Heart left ventricle (tissue), 13 donors: ENCODE data around the gene PRR5.

ENCODE experiments used
- POLR2A ChIP-seq, 2 donors: fragments of 450-650 bp; IDR thresholded peaks; one replicate each; pipeline ENCODE4 v1.6.1; 2017; ENCODE audit warnings: antibody characterized with exemption in 2 of 2, mild to moderate bottlenecking in 2 of 2, moderate library complexity in 2 of 2
- TF ChIP-seq, protein P1 (sequence below), 12 donors: fragments of 200-600 bp; sonication (generic) in 4 of 12; IDR thresholded peaks; one replicate each; pipeline versions ENCODE4 v1.5.0 to v1.8.0; 2018 to 2022; ENCODE audit warnings: antibody characterized with exemption in 12 of 12, mild to moderate bottlenecking in 5 of 12
- donor health status: ischemic (EF 13 %, LVEDD 7.1; RV severe dilation, severe dysfunction).
- donor health status: DM: no; HTN: yes; CAD: no.
- donor health status: DM: no; HTN: no; CAD: no.
- donor health status: ischemic (EF 25% LVEDD 6.9; RV normal size, moderate dysfunction).
- donor health status: ischemic (EF 25% LVEDD 5.7; RV mildly dilated, moderate dysfunction).
- donor health status: ischemic (EF 35%, LVEDD 5.7; RV mildly dilated, moderate dysfunction).
- donor health status: nonischemic (EF 11% LVEDD 7.7; RV severe dilation, severe dysfunction).
- donor health status: DM: yes; HTN: yes; CAD: no.
- donor health status: PGD.
- donor health status: ischemic (EF 29% LVEDD 5.4; RV normal size, mild dysfunction).
- donor health status: nonischemic (EF 23%, LVEDD 6.1; RV moderate dilation, normal function).

DNA sequence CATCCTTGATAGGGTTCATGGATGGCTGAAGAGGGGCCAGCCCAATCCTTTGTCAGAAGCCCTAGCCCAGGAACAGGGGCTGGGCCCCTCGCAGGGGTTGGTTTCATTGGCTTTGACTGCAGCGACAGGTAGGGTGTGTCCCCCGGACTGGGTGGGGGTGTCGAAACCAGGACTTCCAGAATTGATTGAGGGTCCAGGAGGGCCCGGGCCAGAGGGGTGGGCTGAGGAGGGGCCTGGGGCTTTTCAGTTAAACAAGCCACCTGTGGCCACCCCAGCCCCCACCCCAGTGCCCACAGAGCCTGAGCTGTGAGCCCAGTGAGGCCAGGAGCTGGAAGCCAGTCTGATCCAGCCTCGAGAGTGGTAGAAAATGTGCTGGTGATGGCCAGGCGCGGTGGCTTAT, 18.1 kb upstream of the PRR5 start:
- TF ChIP-seq, protein P1, sequence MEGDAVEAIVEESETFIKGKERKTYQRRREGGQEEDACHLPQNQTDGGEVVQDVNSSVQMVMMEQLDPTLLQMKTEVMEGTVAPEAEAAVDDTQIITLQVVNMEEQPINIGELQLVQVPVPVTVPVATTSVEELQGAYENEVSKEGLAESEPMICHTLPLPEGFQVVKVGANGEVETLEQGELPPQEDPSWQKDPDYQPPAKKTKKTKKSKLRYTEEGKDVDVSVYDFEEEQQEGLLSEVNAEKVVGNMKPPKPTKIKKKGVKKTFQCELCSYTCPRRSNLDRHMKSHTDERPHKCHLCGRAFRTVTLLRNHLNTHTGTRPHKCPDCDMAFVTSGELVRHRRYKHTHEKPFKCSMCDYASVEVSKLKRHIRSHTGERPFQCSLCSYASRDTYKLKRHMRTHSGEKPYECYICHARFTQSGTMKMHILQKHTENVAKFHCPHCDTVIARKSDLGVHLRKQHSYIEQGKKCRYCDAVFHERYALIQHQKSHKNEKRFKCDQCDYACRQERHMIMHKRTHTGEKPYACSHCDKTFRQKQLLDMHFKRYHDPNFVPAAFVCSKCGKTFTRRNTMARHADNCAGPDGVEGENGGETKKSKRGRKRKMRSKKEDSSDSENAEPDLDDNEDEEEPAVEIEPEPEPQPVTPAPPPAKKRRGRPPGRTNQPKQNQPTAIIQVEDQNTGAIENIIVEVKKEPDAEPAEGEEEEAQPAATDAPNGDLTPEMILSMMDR (IDR thresholded peaks at IDR 0.05) = no peak
- TF ChIP-seq POLR2A (IDR thresholded peaks at IDR 0.05) = no peak
